ENCODE data around the gene VPS13D. TPM values are rescaled to one million over a fixed set of nuclear protein-coding genes. Genes with fewer than 3 reads are reported as not detected.

VPS13D gene
- total RNA-seq, 1 experiment from 2014 or later = 29.0 TPM

DNA sequence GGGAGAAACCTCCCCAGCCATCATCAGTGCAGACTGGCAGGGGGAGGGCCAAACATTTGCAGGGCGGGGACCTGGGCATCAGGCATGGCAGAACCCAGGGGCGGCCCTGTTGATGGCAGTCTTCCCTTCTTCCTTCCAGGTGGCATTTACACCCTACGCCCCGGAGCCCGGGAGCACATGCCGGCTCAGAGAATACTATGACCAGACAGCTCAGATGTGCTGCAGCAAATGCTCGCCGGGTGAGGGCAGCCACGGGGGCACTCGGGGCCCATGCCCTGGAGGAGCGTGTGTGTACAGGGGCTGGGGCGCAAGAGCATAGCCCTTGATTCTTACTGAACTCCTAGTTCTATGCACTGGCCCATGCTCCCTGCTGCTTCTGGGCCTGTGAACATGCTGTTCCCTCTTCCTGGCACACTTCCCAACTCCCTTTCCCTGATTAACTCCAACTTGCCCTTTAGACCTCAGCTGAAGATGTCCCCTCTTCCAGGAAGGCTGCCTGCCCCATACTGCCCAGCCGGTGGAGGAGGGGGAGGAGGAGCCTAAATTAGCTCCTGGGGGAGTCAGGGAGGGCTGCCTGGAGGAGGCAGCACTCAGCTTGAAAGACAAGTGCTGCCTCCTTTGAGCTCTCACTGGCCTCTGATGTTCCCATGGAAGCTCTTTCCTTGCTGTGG, 41.0 kb upstream of the VPS13D start:
- ATAC-seq = peak; percentile 37
- ChIA-PET POLR2A (interaction anchor here (0.5 kb wide), 1 partner anchor 29 kb away, joined by 3 read pairs; no protein-coding TSS in a partner anchor), CTCF (interaction anchor here (0.7 to 2.0 kb wide), 6 partner anchors 8 to 87 kb away, joined by 3 to 11 read pairs (median 4); no protein-coding TSS in a partner anchor)

DNA sequence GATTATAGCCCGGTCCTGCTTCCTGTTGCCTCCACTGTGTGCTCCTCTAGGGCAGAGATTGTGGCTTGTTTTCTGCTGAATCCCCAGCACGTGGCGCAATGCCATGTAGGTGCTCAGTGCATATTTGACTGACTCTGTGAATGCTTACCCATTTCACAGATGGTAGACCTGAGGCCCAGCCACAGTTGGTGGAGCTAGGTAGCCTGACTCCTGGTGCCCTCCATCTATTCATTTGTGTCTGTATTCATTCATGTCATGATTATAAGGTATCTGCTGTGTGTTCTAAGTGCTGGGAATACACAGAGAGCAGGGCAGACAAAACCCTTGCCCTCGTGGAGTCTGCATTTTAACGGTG, 40.5 kb upstream of the VPS13D start:
- H3K4me3 Mint-ChIP-seq = no peak overlapping the region
- no peaks in the 10 kb centered on the region; the same call in 1 of the 2 replicates for H3K27me3 Mint-ChIP-seq (ENCODE audit: low read depth)
- no peaks in the 10 kb centered on the region for H3K36me3 Mint-ChIP-seq
- DNase-seq (ENCODE audit: low spot score) (no peak), ATAC-seq (no peak)
- peaks cover 14% of the 10 kb centered on the region for H3K4me1 Mint-ChIP-seq
- ChIA-PET POLR2A (no interaction called here), CTCF (interaction anchor here (0.7 to 2.0 kb wide), 3 partner anchors 19 to 86 kb away, joined by 3 to 11 read pairs (median 3); no protein-coding TSS in a partner anchor)
- H3K9me3 Mint-ChIP-seq = no peaks in the 10 kb centered on the region; the same call in 1 of the 2 replicates
- H3K27ac Mint-ChIP-seq = no peak overlapping the region
- TF ChIP-seq NFATC4 (CRISPR knock-in tag; IDR thresholded peaks at IDR 0.05) = no peak
- TF ChIP-seq, protein P1, sequence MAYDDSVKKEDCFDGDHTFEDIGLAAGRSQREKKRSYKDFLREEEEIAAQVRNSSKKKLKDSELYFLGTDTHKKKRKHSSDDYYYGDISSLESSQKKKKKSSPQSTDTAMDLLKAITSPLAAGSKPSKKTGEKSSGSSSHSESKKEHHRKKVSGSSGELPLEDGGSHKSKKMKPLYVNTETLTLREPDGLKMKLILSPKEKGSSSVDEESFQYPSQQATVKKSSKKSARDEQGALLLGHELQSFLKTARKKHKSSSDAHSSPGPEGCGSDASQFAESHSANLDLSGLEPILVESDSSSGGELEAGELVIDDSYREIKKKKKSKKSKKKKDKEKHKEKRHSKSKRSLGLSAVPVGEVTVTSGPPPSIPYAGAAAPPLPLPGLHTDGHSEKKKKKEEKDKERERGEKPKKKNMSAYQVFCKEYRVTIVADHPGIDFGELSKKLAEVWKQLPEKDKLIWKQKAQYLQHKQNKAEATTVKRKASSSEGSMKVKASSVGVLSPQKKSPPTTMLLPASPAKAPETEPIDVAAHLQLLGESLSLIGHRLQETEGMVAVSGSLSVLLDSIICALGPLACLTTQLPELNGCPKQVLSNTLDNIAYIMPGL (CRISPR knock-in tag; IDR thresholded peaks at IDR 0.05) = no peak
- no peak for TF ChIP-seq CREB1 (CRISPR knock-in tag; IDR thresholded peaks at IDR 0.05)
- TF ChIP-seq NR1H2 (CRISPR knock-in tag; IDR thresholded peaks at IDR 0.05) = no peak
- TF ChIP-seq ZNF416 (CRISPR knock-in tag; IDR thresholded peaks at IDR 0.05) = no peak
- no peak for TF ChIP-seq GTF2I (CRISPR knock-in tag; conservative IDR thresholded peaks at IDR 0.05)
- TF ChIP-seq, protein P2, sequence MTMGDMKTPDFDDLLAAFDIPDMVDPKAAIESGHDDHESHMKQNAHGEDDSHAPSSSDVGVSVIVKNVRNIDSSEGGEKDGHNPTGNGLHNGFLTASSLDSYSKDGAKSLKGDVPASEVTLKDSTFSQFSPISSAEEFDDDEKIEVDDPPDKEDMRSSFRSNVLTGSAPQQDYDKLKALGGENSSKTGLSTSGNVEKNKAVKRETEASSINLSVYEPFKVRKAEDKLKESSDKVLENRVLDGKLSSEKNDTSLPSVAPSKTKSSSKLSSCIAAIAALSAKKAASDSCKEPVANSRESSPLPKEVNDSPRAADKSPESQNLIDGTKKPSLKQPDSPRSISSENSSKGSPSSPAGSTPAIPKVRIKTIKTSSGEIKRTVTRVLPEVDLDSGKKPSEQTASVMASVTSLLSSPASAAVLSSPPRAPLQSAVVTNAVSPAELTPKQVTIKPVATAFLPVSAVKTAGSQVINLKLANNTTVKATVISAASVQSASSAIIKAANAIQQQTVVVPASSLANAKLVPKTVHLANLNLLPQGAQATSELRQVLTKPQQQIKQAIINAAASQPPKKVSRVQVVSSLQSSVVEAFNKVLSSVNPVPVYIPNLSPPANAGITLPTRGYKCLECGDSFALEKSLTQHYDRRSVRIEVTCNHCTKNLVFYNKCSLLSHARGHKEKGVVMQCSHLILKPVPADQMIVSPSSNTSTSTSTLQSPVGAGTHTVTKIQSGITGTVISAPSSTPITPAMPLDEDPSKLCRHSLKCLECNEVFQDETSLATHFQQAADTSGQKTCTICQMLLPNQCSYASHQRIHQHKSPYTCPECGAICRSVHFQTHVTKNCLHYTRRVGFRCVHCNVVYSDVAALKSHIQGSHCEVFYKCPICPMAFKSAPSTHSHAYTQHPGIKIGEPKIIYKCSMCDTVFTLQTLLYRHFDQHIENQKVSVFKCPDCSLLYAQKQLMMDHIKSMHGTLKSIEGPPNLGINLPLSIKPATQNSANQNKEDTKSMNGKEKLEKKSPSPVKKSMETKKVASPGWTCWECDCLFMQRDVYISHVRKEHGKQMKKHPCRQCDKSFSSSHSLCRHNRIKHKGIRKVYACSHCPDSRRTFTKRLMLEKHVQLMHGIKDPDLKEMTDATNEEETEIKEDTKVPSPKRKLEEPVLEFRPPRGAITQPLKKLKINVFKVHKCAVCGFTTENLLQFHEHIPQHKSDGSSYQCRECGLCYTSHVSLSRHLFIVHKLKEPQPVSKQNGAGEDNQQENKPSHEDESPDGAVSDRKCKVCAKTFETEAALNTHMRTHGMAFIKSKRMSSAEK (CRISPR knock-in tag; IDR thresholded peaks at IDR 0.05; ENCODE audit: borderline replicate concordance) = no peak
- TF ChIP-seq MXD4 (CRISPR knock-in tag; IDR thresholded peaks at IDR 0.05; ENCODE audit: borderline replicate concordance) = no peak

More for the DNA sequence above, 41.0 kb upstream of the VPS13D start:
- no peak for DNase-seq (ENCODE audit: low spot score)
- no peak overlapping the region for H3K4me3 Mint-ChIP-seq
- H3K27ac Mint-ChIP-seq = no peak overlapping the region
- no peaks in the 10 kb centered on the region for H3K36me3 Mint-ChIP-seq
- peaks cover 19% of the 10 kb centered on the region for H3K4me1 Mint-ChIP-seq
- no peaks in the 10 kb centered on the region; the same call in 1 of the 2 replicates for H3K9me3 Mint-ChIP-seq
- H3K27me3 Mint-ChIP-seq (ENCODE audit: low read depth) = no peaks in the 10 kb centered on the region; the same call in 1 of the 2 replicates
- no peak for TF ChIP-seq MXD4 (CRISPR knock-in tag; IDR thresholded peaks at IDR 0.05; ENCODE audit: borderline replicate concordance)
- no peak for TF ChIP-seq SOX15 (CRISPR knock-in tag; IDR thresholded peaks at IDR 0.05)
- TF ChIP-seq SMAD3 (CRISPR knock-in tag; IDR thresholded peaks at IDR 0.05; ENCODE audit: borderline replicate concordance) = no peak
- no peak for TF ChIP-seq ZBTB21 (CRISPR knock-in tag; IDR thresholded peaks at IDR 0.05; ENCODE audit: borderline replicate concordance)
- no peak for TF ChIP-seq FOXK1 (CRISPR knock-in tag; IDR thresholded peaks at IDR 0.05)
- TF ChIP-seq RORB (CRISPR knock-in tag; IDR thresholded peaks at IDR 0.05) = no peak
- TF ChIP-seq ZNF219 (CRISPR knock-in tag; IDR thresholded peaks at IDR 0.05; ENCODE audit: borderline replicate concordance) = no peak
- TF ChIP-seq ZNF121 (CRISPR knock-in tag; IDR thresholded peaks at IDR 0.05) = no peak
- TF ChIP-seq, protein P3, sequence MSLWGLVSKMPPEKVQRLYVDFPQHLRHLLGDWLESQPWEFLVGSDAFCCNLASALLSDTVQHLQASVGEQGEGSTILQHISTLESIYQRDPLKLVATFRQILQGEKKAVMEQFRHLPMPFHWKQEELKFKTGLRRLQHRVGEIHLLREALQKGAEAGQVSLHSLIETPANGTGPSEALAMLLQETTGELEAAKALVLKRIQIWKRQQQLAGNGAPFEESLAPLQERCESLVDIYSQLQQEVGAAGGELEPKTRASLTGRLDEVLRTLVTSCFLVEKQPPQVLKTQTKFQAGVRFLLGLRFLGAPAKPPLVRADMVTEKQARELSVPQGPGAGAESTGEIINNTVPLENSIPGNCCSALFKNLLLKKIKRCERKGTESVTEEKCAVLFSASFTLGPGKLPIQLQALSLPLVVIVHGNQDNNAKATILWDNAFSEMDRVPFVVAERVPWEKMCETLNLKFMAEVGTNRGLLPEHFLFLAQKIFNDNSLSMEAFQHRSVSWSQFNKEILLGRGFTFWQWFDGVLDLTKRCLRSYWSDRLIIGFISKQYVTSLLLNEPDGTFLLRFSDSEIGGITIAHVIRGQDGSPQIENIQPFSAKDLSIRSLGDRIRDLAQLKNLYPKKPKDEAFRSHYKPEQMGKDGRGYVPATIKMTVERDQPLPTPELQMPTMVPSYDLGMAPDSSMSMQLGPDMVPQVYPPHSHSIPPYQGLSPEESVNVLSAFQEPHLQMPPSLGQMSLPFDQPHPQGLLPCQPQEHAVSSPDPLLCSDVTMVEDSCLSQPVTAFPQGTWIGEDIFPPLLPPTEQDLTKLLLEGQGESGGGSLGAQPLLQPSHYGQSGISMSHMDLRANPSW (CRISPR knock-in tag; conservative IDR thresholded peaks at IDR 0.05; ENCODE audit: low read depth) = no peak
- no peak for TF ChIP-seq ETV6 (CRISPR knock-in tag; IDR thresholded peaks at IDR 0.05)
- TF ChIP-seq, protein P4, sequence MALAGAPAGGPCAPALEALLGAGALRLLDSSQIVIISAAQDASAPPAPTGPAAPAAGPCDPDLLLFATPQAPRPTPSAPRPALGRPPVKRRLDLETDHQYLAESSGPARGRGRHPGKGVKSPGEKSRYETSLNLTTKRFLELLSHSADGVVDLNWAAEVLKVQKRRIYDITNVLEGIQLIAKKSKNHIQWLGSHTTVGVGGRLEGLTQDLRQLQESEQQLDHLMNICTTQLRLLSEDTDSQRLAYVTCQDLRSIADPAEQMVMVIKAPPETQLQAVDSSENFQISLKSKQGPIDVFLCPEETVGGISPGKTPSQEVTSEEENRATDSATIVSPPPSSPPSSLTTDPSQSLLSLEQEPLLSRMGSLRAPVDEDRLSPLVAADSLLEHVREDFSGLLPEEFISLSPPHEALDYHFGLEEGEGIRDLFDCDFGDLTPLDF (CRISPR knock-in tag; IDR thresholded peaks at IDR 0.05) = no peak
- TF ChIP-seq, protein P5, sequence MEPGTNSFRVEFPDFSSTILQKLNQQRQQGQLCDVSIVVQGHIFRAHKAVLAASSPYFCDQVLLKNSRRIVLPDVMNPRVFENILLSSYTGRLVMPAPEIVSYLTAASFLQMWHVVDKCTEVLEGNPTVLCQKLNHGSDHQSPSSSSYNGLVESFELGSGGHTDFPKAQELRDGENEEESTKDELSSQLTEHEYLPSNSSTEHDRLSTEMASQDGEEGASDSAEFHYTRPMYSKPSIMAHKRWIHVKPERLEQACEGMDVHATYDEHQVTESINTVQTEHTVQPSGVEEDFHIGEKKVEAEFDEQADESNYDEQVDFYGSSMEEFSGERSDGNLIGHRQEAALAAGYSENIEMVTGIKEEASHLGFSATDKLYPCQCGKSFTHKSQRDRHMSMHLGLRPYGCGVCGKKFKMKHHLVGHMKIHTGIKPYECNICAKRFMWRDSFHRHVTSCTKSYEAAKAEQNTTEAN (CRISPR knock-in tag; IDR thresholded peaks at IDR 0.05) = no peak
- TF ChIP-seq TEAD1 (CRISPR knock-in tag; IDR thresholded peaks at IDR 0.05) = no peak
- TF ChIP-seq, protein P6, sequence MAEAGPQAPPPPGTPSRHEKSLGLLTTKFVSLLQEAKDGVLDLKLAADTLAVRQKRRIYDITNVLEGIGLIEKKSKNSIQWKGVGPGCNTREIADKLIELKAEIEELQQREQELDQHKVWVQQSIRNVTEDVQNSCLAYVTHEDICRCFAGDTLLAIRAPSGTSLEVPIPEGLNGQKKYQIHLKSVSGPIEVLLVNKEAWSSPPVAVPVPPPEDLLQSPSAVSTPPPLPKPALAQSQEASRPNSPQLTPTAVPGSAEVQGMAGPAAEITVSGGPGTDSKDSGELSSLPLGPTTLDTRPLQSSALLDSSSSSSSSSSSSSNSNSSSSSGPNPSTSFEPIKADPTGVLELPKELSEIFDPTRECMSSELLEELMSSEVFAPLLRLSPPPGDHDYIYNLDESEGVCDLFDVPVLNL (CRISPR knock-in tag; IDR thresholded peaks at IDR 0.05; ENCODE audit: borderline replicate concordance, low read depth) = no peak
- no peak for TF ChIP-seq GABPB1 (CRISPR knock-in tag; IDR thresholded peaks at IDR 0.05)
- TF ChIP-seq, protein P7, sequence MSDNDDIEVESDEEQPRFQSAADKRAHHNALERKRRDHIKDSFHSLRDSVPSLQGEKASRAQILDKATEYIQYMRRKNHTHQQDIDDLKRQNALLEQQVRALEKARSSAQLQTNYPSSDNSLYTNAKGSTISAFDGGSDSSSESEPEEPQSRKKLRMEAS (CRISPR knock-in tag; IDR thresholded peaks at IDR 0.05) = no peak
- TF ChIP-seq TCF7 (CRISPR knock-in tag; IDR thresholded peaks at IDR 0.05; ENCODE audit: low read depth) = no peak
- TF ChIP-seq, protein P8, sequence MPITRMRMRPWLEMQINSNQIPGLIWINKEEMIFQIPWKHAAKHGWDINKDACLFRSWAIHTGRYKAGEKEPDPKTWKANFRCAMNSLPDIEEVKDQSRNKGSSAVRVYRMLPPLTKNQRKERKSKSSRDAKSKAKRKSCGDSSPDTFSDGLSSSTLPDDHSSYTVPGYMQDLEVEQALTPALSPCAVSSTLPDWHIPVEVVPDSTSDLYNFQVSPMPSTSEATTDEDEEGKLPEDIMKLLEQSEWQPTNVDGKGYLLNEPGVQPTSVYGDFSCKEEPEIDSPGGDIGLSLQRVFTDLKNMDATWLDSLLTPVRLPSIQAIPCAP (CRISPR knock-in tag; IDR thresholded peaks at IDR 0.05) = no peak

Data from WTC11 (cell line).